Measurements from ENCODE around the gene ELAVL4. TPM values are rescaled to one million over a fixed set of nuclear protein-coding genes. Genes with fewer than 3 reads are reported as not detected.

The ELAVL4 gene
- total RNA-seq, 1 experiment from 2014 or later = not detected

DNA sequence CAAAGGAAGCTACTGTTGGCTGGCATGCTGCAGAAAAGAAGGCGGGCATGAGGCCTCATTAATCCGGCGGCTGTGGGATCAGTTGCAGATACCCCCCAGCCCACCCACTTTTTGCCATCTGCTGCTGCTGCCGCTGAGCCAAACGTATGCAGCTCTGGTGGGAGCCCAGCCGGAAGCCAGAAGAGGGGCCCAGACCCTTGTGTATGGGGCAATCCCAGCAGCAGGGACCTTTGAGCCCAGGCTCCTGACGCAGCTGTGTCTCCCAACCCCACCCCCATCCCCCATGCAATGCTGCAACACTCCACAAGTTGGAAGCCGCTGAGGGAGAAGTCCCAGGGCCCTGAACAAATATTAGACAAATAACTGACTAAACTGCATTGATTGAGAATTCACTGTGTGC lies 106.0 kb downstream of the ELAVL4 start:
- no peaks in the 10 kb centered on the region for H3K9me3 ChIP-seq (ENCODE audit: control insufficient read depth in 1 of 2, insufficient read depth in 1 of 2, low read depth in 1 of 2, low read length in 2 of 2)
- H3K9me2 ChIP-seq (ENCODE audit: insufficient read depth) = no peaks in the 10 kb centered on the region
- no peaks in the 10 kb centered on the region for H3K4me1 ChIP-seq (ENCODE audit: control insufficient read depth in 1 of 2, insufficient read depth in 2 of 2, low read length in 2 of 2)
- H3K4me2 ChIP-seq (ENCODE audit: low read length) = no peak overlapping the region
- POLR2A ChIA-PET = no interaction called here
- H3K79me2 ChIP-seq (ENCODE audit: insufficient read depth, low read length) = no peaks in the 10 kb centered on the region
- H3K4me3 ChIP-seq (replicated peaks in 1 of 2; ENCODE audit: low read depth in 1 of 2, low read length in 2 of 2) = no peak overlapping the region
- DNase-seq (ENCODE audit: low read depth, low spot score) = no peak
- no peak overlapping the region for H3K9ac ChIP-seq (ENCODE audit: low read length)
- CTCF ChIA-PET = no interaction called here
- no peak overlapping the region for H2AFZ ChIP-seq (ENCODE audit: low read depth, low read length, poor library complexity, severe bottlenecking)
- ATAC-seq = no peak
- no peak for TF ChIP-seq YY1 (IDR thresholded peaks at IDR 0.05; ENCODE audit: extremely low read depth, insufficient replicate concordance, low read depth, low read length)
- TF ChIP-seq, protein P1, sequence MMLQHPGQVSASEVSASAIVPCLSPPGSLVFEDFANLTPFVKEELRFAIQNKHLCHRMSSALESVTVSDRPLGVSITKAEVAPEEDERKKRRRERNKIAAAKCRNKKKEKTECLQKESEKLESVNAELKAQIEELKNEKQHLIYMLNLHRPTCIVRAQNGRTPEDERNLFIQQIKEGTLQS (IDR thresholded peaks at IDR 0.05) = no peak
- no peak for TF ChIP-seq SRF (IDR thresholded peaks at IDR 0.05; ENCODE audit: low read depth)
- TF ChIP-seq CBX3 (IDR thresholded peaks at IDR 0.05; ENCODE audit: low read depth) = no peak
- TF ChIP-seq CEBPB (IDR thresholded peaks at IDR 0.05; ENCODE audit: low read depth) = no peak
- no peak for TF ChIP-seq JUND (IDR thresholded peaks at IDR 0.05)
- TF ChIP-seq, protein P2, sequence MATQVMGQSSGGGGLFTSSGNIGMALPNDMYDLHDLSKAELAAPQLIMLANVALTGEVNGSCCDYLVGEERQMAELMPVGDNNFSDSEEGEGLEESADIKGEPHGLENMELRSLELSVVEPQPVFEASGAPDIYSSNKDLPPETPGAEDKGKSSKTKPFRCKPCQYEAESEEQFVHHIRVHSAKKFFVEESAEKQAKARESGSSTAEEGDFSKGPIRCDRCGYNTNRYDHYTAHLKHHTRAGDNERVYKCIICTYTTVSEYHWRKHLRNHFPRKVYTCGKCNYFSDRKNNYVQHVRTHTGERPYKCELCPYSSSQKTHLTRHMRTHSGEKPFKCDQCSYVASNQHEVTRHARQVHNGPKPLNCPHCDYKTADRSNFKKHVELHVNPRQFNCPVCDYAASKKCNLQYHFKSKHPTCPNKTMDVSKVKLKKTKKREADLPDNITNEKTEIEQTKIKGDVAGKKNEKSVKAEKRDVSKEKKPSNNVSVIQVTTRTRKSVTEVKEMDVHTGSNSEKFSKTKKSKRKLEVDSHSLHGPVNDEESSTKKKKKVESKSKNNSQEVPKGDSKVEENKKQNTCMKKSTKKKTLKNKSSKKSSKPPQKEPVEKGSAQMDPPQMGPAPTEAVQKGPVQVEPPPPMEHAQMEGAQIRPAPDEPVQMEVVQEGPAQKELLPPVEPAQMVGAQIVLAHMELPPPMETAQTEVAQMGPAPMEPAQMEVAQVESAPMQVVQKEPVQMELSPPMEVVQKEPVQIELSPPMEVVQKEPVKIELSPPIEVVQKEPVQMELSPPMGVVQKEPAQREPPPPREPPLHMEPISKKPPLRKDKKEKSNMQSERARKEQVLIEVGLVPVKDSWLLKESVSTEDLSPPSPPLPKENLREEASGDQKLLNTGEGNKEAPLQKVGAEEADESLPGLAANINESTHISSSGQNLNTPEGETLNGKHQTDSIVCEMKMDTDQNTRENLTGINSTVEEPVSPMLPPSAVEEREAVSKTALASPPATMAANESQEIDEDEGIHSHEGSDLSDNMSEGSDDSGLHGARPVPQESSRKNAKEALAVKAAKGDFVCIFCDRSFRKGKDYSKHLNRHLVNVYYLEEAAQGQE (IDR thresholded peaks at IDR 0.05; ENCODE audit: low read depth) = no peak
- no peak for TF ChIP-seq EGR1 (IDR thresholded peaks at IDR 0.05; ENCODE audit: low read depth)
- no peak for TF ChIP-seq POLR2AphosphoS5 (IDR thresholded peaks at IDR 0.05; ENCODE audit: low read depth, low read length)
- RAD21 ChIA-PET (ENCODE audit: low non-redundant PET in 1 of 2, low total read pairs in 2 of 2, uncharacterized antibody in 2 of 2, unreplicated experiment in 2 of 2) = no interaction called here
- intact Hi-C loops (cut with micrococcal nuclease) = no loop called here
- peaks cover 24% of the 10 kb centered on the region for H3K27me3 ChIP-seq (ENCODE audit: insufficient read depth, low read length)
- no peak overlapping the region for H3K27ac ChIP-seq (ENCODE audit: low read depth, low read length)
- no peaks in the 10 kb centered on the region for H3K36me3 ChIP-seq (ENCODE audit: control insufficient read depth in 1 of 2, insufficient read depth in 2 of 2, low read length in 2 of 2)
- BruUV-seq (replicated peaks) = no TSS peak
- no peaks in the 10 kb centered on the region for H4K20me1 ChIP-seq (ENCODE audit: insufficient read depth)

Measured in HCT116 (cell line).